GM12878 (cell line): ENCODE data around the gene SLC4A2. TPM values are rescaled to one million over a fixed set of nuclear protein-coding genes. Genes with fewer than 3 reads are reported as not detected.

Experiments used
- ATAC-seq: fragments of 200-7000 bp; cut with Tn5 transposase; 3 replicates; pipeline ENCODE4 v1.9.1; 2020; ENCODE audit warnings: mild to moderate bottlenecking, moderate library complexity
- BruUV-seq: library from RNA; stranded (reverse); fragments of 400-500 nt; replicated peaks from 2 replicates; lab custom pipeline; 2021; lab: Mats Ljungman, UMichigan
- CTCF ChIA-PET: fragments of 300-600 bp; sonication (Branson Sonifier 250); formaldehyde crosslinking; extraction: SDS; loops from one replicate; lab custom pipeline; 2021; ENCODE audit warnings: inconsistent platforms; lab: Yijun Ruan, JAX
- POLR2A ChIA-PET: fragments of 350-600 bp; formaldehyde crosslinking; extraction: SDS; loops from one replicate; lab custom pipeline; 2021; ENCODE audit warnings: inconsistent platforms; lab: Charles Lee
- RAD21 ChIA-PET: fragments of 300-600 bp; sonication (Branson Sonifier 250); formaldehyde crosslinking; loops from one replicate; lab custom pipeline; 2023; ENCODE audit warnings: antibody characterized with exemption; ENCODE audit not compliant: unreplicated experiment; lab: Charles Lee
- SMC1A ChIA-PET: fragments of 300-600 bp; sonication (Branson Sonifier 250); formaldehyde crosslinking; loops from one replicate; lab custom pipeline; 2023; ENCODE audit not compliant: unreplicated experiment, uncharacterized antibody; lab: Charles Lee
- DNase-seq: peaks from one replicate; pipeline ENCODE4 v3.0.0-alpha.2; 2011; ENCODE audit warnings: low read depth, low spot score
- FAIRE-seq: peaks from 3 replicates; lab custom pipeline; 2011; peaks lifted over from hg19 to GRCh38; lab: Jason Lieb, UNC
- H2AFZ ChIP-seq: 2 replicates; pipeline ENCODE4 v1.6.0; 2011; ENCODE audit warnings: low read depth, low read length, control low read depth; ENCODE audit not compliant: control insufficient read depth
- H3K27ac ChIP-seq: 2 replicates; pipeline ENCODE4 v1.5.1; 2011; ENCODE audit warnings: control low read depth; ENCODE audit not compliant: control insufficient read depth, insufficient read depth
- H3K27me3 ChIP-seq, 2 experiments: replicated peaks in 1 of 2; 2 replicates each; pipeline versions ENCODE4 v1.6.0 to v1.6.1; 2011; ENCODE audit warnings: low read length in 1 of 2; ENCODE audit not compliant: control insufficient read depth in 2 of 2, insufficient read depth in 2 of 2
- H3K36me3 ChIP-seq, 2 experiments: 2 replicates each; pipeline ENCODE4 v1.5.1; 2011; ENCODE audit warnings: low read length in 1 of 2; ENCODE audit not compliant: control insufficient read depth in 2 of 2, insufficient read depth in 2 of 2
- H3K4me1 ChIP-seq: 2 replicates; pipeline ENCODE4 v1.6.1; 2011; ENCODE audit warnings: mild to moderate bottlenecking, low read length, moderate library complexity, mixed read lengths; ENCODE audit not compliant: control insufficient read depth, insufficient read depth
- H3K4me2 ChIP-seq: 2 replicates; pipeline ENCODE4 v1.6.0; 2011; ENCODE audit warnings: control low read depth; ENCODE audit not compliant: control insufficient read depth, insufficient read depth
- H3K4me3 ChIP-seq: fragments of 200-600 bp; sonication (generic); 2 replicates; pipeline ENCODE4 v1.5.1; 2016
- H3K79me2 ChIP-seq: 2 replicates; pipeline ENCODE4 v1.6.0; 2011; ENCODE audit warnings: low read length; ENCODE audit not compliant: control insufficient read depth, insufficient read depth
- H3K9ac ChIP-seq: 2 replicates; pipeline ENCODE4 v1.8.0; 2011; ENCODE audit warnings: low read length, control low read depth, mixed read lengths; ENCODE audit not compliant: control insufficient read depth, insufficient read depth
- H3K9me3 ChIP-seq: replicated peaks from 3 replicates; pipeline ENCODE4 v1.5.1; 2011; ENCODE audit warnings: mild to moderate bottlenecking, low read length; ENCODE audit not compliant: control insufficient read depth, insufficient read depth
- H4K20me1 ChIP-seq: 2 replicates; pipeline ENCODE4 v1.6.0; 2011; ENCODE audit not compliant: control insufficient read depth, insufficient read depth
- BHLHE40 ChIP-seq, 2 experiments: fragments of 450-650 bp in 1 of 2; IDR thresholded peaks; 2 replicates each; pipeline ENCODE4 v1.6.1; 2011 to 2017; ENCODE audit warnings: low read depth in 2 of 2, borderline replicate concordance in 1 of 2, improper control_type of control experiment in 1 of 2, low read length in 1 of 2, mild to moderate bottlenecking in 1 of 2
- CREB1 ChIP-seq: IDR thresholded peaks from 2 replicates; pipeline ENCODE4 v1.6.1; 2012; ENCODE audit warnings: low read depth, mild to moderate bottlenecking, inconsistent platforms
- IKZF2 ChIP-seq, 2 experiments: fragments of 450-650 bp; IDR thresholded peaks; 2 replicates each; pipeline ENCODE4 v1.6.1; 2017; ENCODE audit warnings: mild to moderate bottlenecking in 2 of 2, moderate library complexity in 2 of 2
- KDM1A ChIP-seq: fragments of 200-600 bp; sonication (generic); IDR thresholded peaks from 2 replicates; pipeline ENCODE4 v1.6.1; 2016; ENCODE audit warnings: borderline replicate concordance
- PAX5 ChIP-seq: IDR thresholded peaks from 2 replicates; pipeline ENCODE4 v1.6.1; 2011; ENCODE audit warnings: low read depth, low read length, borderline replicate concordance
- SIX5 ChIP-seq: IDR thresholded peaks from 2 replicates; pipeline ENCODE4 v1.6.1; 2011; ENCODE audit warnings: mild to moderate bottlenecking, low read depth, low read length, moderate library complexity; ENCODE audit not compliant: severe bottlenecking
- SP1 ChIP-seq: IDR thresholded peaks from one replicate; pipeline ENCODE4 v1.6.1; 2011; ENCODE audit warnings: low read depth, low read length
- WGBS: methylation state at CpG from one replicate; pipeline ENCODE4 v1.1.6; 2016; ENCODE audit warnings: low lambda C conversion rate; ENCODE audit not compliant: insufficient replicate concordance, insufficient coverage; ENCODE audit errors: missing lambda C conversion rate; 5-methylcytosine and 5-hydroxymethylcytosine counted together
- in situ Hi-C: fragments of 300-500 bp; cut with MboI; formaldehyde crosslinking; loops from 9 replicates; pipeline ENCODE4 v1.14.3; 2018; ENCODE audit warnings: mixed read lengths
- intact Hi-C: fragments of 100-400 bp; cut with micrococcal nuclease; formaldehyde crosslinking; loops from one replicate; pipeline ENCODE4 v1.14.2; 2022; ENCODE audit not compliant: unreplicated experiment
- polyA plus RNA-seq, 11 experiments: library from polyadenylated mRNA; depleted of rRNA in 4 of 11; unstranded in 6 of 11; stranded (reverse) in 5 of 11; fragments of >200 nt; fragmentation: Nextera tagmentation in 4 of 11; fragmentation: Illumina TruSeq in 1 of 11; extraction: Ambion mirVana in 4 of 11; extraction: Trizol in 1 of 11; gene quantifications; 1 replicate in 1 of 11; 2 replicates in 10 of 11; pipeline versions ENCODE4 v1.2.1 to v1.2.3, GENCODE V29; 2011 to 2016; ENCODE audit warnings: inconsistent platforms in 2 of 11, missing spikeins in 2 of 11, low read depth in 1 of 11
- total RNA-seq, 4 experiments: library from RNA; depleted of rRNA in 3 of 4; stranded (reverse); fragments of >200 nt in 3 of 4; fragmentation: Illumina TruSeq in 1 of 4; extraction: Trizol in 1 of 4; gene quantifications; 2 replicates each; pipeline versions ENCODE4 v1.2.1 to v1.2.3, GENCODE V29; 2013 to 2021
- TF ChIP-seq, protein P1 (sequence below): fragments of 450-650 bp; IDR thresholded peaks from 2 replicates; pipeline ENCODE4 v1.6.1; 2017; ENCODE audit warnings: mild to moderate bottlenecking
- TF ChIP-seq, protein P2 (sequence below): IDR thresholded peaks from 2 replicates; pipeline ENCODE4 v1.6.1; 2011; ENCODE audit warnings: low read depth, mild to moderate bottlenecking, low read length, moderate library complexity, borderline replicate concordance; ENCODE audit errors: extremely low read depth

SLC4A2 gene
- total and polyA plus RNA-seq, 10 of the 15 experiments (the other 5 are each of a cell fraction or from before 2014, with no cell fraction given): 2.7 to 78.6 (median 30.1) TPM

DNA sequence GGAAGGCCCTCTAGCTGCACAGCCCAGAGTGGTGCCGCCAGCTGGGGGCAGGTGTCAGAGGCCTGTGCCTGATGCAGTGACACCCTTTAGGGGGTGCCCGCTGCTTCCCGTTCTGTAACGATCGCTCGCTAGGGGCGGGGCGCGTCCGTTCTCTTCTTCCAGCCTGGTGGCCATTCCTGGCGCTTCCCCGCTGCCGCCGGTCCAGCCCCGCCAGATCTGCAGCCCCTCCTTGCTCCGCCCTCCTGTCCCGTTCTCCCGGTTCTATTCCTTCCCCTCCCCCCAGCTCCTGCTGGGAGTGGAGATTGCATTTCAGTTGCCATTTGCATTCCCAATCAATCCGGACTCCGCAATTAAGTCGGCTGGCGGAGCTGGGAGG lies 66.1 kb downstream of the SLC4A2 start:
- CTCF ChIA-PET: interaction anchor here (3.5 kb wide), 1 partner anchor 119 kb away, joined by 41 read pairs; no protein-coding TSS in a partner anchor
- H3K4me2 ChIP-seq: no peak overlapping the region

DNA sequence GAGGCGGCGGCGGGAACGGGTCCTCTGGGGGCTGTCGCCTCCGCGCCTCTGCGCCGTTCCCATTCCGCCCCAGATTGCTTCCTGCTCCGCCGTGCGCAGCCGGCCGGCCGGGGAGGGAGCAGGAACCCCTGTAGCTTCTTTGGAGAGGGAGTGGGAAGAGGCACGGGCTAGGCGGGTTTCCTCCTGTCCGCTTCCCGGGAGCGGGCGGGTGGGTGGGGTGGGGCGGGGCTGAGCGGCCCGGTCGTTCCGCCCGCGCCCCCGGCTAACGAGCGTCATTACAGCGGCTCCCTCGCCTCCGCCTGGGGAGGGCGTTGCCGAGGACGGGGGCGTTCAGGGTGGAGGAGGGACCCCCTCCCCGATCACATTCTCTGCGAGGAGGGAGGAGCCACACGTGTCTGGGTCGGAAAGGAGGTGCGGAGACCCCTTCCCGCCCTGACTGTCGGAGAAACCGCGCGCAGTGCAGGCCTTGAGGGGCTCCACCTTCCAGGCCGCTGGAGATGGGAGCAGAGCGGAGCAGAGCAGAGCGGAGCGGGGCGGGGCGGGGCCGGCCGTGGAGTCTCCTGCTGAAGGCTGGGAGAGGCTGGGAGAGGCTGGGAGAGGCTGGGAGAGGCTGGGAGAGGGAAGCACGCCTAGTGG lies 66.6 kb downstream of the SLC4A2 start:
- ATAC-seq (no peak), DNase-seq (no peak), FAIRE-seq (no peak)
- Histone ChIP-seq H3K36me3 (peaks cover 6 to 15% of the 10 kb centered on the region in 2 experiments; a peak in 3 of 4 replicates), H3K79me2 (no peaks in the 10 kb centered on the region), H3K27me3 (no peaks in the 10 kb centered on the region), H3K9me3 (no peaks in the 10 kb centered on the region), H3K4me1 (no peaks in the 10 kb centered on the region), H3K4me2 (no peak overlapping the region), H3K4me3 (no peak overlapping the region), H3K27ac (no peak overlapping the region), H3K9ac (no peak overlapping the region), H4K20me1 (no peaks in the 10 kb centered on the region), H2AFZ (no peak overlapping the region)
- BruUV-seq: no TSS peak
- TF ChIP-seq CREB1 (no peak), PAX5 (no peak), SIX5 (no peak)
- TF ChIP-seq, protein P1, sequence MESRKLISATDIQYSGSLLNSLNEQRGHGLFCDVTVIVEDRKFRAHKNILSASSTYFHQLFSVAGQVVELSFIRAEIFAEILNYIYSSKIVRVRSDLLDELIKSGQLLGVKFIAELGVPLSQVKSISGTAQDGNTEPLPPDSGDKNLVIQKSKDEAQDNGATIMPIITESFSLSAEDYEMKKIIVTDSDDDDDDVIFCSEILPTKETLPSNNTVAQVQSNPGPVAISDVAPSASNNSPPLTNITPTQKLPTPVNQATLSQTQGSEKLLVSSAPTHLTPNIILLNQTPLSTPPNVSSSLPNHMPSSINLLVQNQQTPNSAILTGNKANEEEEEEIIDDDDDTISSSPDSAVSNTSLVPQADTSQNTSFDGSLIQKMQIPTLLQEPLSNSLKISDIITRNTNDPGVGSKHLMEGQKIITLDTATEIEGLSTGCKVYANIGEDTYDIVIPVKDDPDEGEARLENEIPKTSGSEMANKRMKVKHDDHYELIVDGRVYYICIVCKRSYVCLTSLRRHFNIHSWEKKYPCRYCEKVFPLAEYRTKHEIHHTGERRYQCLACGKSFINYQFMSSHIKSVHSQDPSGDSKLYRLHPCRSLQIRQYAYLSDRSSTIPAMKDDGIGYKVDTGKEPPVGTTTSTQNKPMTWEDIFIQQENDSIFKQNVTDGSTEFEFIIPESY: no peak
- POLR2A ChIA-PET: no interaction called here
- CTCF ChIA-PET: interaction anchor here (3.5 kb wide), 1 partner anchor 119 kb away, joined by 41 read pairs; no protein-coding TSS in a partner anchor
- RAD21 ChIA-PET: no interaction called here
- in situ Hi-C loops (no loop called here), intact Hi-C loops (no loop called here)
- 90% methylated on average over 26 of the region's 58 CpGs for WGBS
- SMC1A ChIA-PET: no interaction called here

More for the DNA sequence above, 66.1 kb downstream of the SLC4A2 start:
- H3K36me3 ChIP-seq: peaks cover 8 to 18% of the 10 kb centered on the region in 2 experiments; a peak in 3 of 4 replicates
- H3K9me3 ChIP-seq: no peaks in the 10 kb centered on the region
- intact Hi-C loops (no loop called here), in situ Hi-C loops (no loop called here)
- WGBS: 91% methylated on average over 21 of the region's 22 CpGs
- no peak overlapping the region for H3K4me3 ChIP-seq
- TF ChIP-seq IKZF2 (IDR thresholded peaks at IDR 0.05) (no peak), SP1 (no peak), KDM1A (no peak), BHLHE40 (IDR thresholded peaks at IDR 0.05; ENCODE audit: borderline replicate concordance in 1 of 2, low read depth in 2 of 2, low read length in 1 of 2) (no peak)
- TF ChIP-seq, protein P2, sequence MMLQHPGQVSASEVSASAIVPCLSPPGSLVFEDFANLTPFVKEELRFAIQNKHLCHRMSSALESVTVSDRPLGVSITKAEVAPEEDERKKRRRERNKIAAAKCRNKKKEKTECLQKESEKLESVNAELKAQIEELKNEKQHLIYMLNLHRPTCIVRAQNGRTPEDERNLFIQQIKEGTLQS: no peak
- SMC1A ChIA-PET: no interaction called here
- no peak for DNase-seq
- no peak overlapping the region for H3K9ac ChIP-seq
- no peak for FAIRE-seq
- POLR2A ChIA-PET: no interaction called here
- no peaks in the 10 kb centered on the region for H3K4me1 ChIP-seq
- BruUV-seq: no TSS peak
- no peak for ATAC-seq
- no peak overlapping the region for H2AFZ ChIP-seq
- H4K20me1 ChIP-seq: no peaks in the 10 kb centered on the region
- H3K27ac ChIP-seq: no peak overlapping the region
- H3K79me2 ChIP-seq: no peaks in the 10 kb centered on the region
- no peaks in the 10 kb centered on the region for H3K27me3 ChIP-seq
- RAD21 ChIA-PET: no interaction called here
